ENCODE results near the gene NEUROG1. TPM values are rescaled to one million over a fixed set of nuclear protein-coding genes. Genes with fewer than 3 reads are reported as not detected.

NEUROG1 gene
- total RNA-seq, 3 donors from 2014 or later (not counting 1 experiment from before 2014, with no cell fraction given) = not detected

GRCh38 chr5:135505973-135506372 lies 29.8 kb downstream of the NEUROG1 start:
- no peak overlapping the region for H3K4me3 ChIP-seq (ENCODE audit: low read length)
- H3K9me3 ChIP-seq (ENCODE audit: control insufficient read depth, insufficient read depth, low read length) = no peaks in the 10 kb centered on the region
- no peak for TF ChIP-seq CTCF (IDR thresholded peaks at IDR 0.05)
- no peak overlapping the region for H3K4me3 Mint-ChIP-seq
- WGBS (ENCODE audit: insufficient coverage) = 100% methylated on average over 1 of the region's 2 CpGs
- no peaks in the 10 kb centered on the region for H3K4me1 Mint-ChIP-seq
- ATAC-seq (no peak), DNase-seq (no peak)
- peaks cover 30 to 68% of the 10 kb centered on the region in 2 donors for H3K27me3 Mint-ChIP-seq (ENCODE audit: low read depth in 2 of 2)
- no peaks in the 10 kb centered on the region for H3K27me3 ChIP-seq (ENCODE audit: control insufficient read depth, insufficient read depth, low read length)
- no peaks in the 10 kb centered on the region for H3K36me3 ChIP-seq (ENCODE audit: control insufficient read depth, insufficient read depth, low read length)
- H3K27ac ChIP-seq (ENCODE audit: low read length) = no peak overlapping the region
- intact Hi-C loops (cut with micrococcal nuclease) = no loop called here
- no peaks in the 10 kb centered on the region for H3K9me3 Mint-ChIP-seq
- no peaks in the 10 kb centered on the region for H3K36me3 Mint-ChIP-seq
- H3K4me1 ChIP-seq (ENCODE audit: control insufficient read depth, insufficient read depth, low read length) = no peaks in the 10 kb centered on the region
- no peak overlapping the region for H3K27ac Mint-ChIP-seq

- Mint-ChIP-seq H3K27ac (no peak overlapping the region), H3K27me3 (ENCODE audit: low read depth in 2 of 2) (peaks cover 19 to 52% of the 10 kb centered on the region in 2 donors), H3K4me1 (no peaks in the 10 kb centered on the region), H3K36me3 (no peaks in the 10 kb centered on the region), H3K4me3 (no peak overlapping the region), H3K9me3 (no peaks in the 10 kb centered on the region)
- Histone ChIP-seq H3K27me3 (ENCODE audit: control insufficient read depth, insufficient read depth, low read length) (no peaks in the 10 kb centered on the region), H3K4me3 (ENCODE audit: low read length) (no peak overlapping the region), H3K4me1 (ENCODE audit: control insufficient read depth, insufficient read depth, low read length) (no peaks in the 10 kb centered on the region), H3K9me3 (ENCODE audit: control insufficient read depth, insufficient read depth, low read length) (no peaks in the 10 kb centered on the region), H3K27ac (ENCODE audit: low read length) (no peak overlapping the region), H3K36me3 (ENCODE audit: control insufficient read depth, insufficient read depth, low read length) (no peaks in the 10 kb centered on the region)
- no peak for DNase-seq
- intact Hi-C loops (cut with micrococcal nuclease) = no loop called here
- TF ChIP-seq CTCF (IDR thresholded peaks at IDR 0.05) = no peak
- 88% methylated on average over 3 of the region's 3 CpGs for WGBS (ENCODE audit: insufficient coverage)
- ATAC-seq = no peak
Observed at GRCh38 chr5:135504376-135504775, 31.4 kb downstream of the NEUROG1 start.

GRCh38 chr5:135503871-135504270 lies 31.9 kb downstream of the NEUROG1 start:
- H3K27me3 Mint-ChIP-seq (ENCODE audit: low read depth in 2 of 2) = peaks cover 18 to 47% of the 10 kb centered on the region in 2 donors
- no peaks in the 10 kb centered on the region for H3K36me3 ChIP-seq (ENCODE audit: control insufficient read depth, insufficient read depth, low read length)
- 66% methylated on average over 4 of the region's 4 CpGs for WGBS (ENCODE audit: insufficient coverage)

More at GRCh38 chr5:135503871-135504270, 31.9 kb downstream of the NEUROG1 start:
- intact Hi-C loops (cut with micrococcal nuclease) = no loop called here
- Histone ChIP-seq H3K4me3 (ENCODE audit: low read length) (no peak overlapping the region), H3K27me3 (ENCODE audit: control insufficient read depth, insufficient read depth, low read length) (no peaks in the 10 kb centered on the region), H3K4me1 (ENCODE audit: control insufficient read depth, insufficient read depth, low read length) (no peaks in the 10 kb centered on the region), H3K9me3 (ENCODE audit: control insufficient read depth, insufficient read depth, low read length) (no peaks in the 10 kb centered on the region), H3K27ac (ENCODE audit: low read length) (no peak overlapping the region)
- Mint-ChIP-seq H3K4me3 (no peak overlapping the region), H3K36me3 (no peaks in the 10 kb centered on the region), H3K9me3 (no peaks in the 10 kb centered on the region), H3K4me1 (no peaks in the 10 kb centered on the region), H3K27ac (no peak overlapping the region)
- no peak for ATAC-seq
- DNase-seq = no peak
- no peak for TF ChIP-seq CTCF (IDR thresholded peaks at IDR 0.05)

Measured in natural killer cell (primary cell).